ENCODE results near the gene NT5DC1. TPM values are rescaled to one million over a fixed set of nuclear protein-coding genes. Genes with fewer than 3 reads are reported as not detected.

The NT5DC1 gene
- total RNA-seq, 1 experiment from 2014 or later: 63.7 TPM

DNA sequence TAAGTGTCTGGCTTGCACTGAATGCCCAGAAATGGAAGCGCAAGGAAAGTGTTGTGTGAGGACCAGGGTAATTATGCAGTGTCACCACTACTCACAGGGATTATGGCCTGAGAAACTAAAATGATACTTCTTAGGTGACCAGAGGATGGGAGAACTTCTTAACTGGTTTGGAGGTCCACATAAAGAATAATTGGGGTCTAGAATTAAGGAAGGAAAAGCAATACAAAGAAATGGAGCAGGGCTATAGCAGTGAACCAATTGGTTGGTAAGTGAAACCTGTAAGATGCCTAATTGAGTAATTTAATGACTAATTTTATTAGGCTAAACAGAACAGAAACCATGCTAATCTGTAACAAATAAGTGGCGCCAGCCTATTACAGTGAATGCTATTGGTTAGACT is 147.9 kb downstream of the NT5DC1 start:
- intact Hi-C loops (cut with micrococcal nuclease): no loop called here
- peaks cover 0 to 8% of the 10 kb centered on the region in 2 experiments; a peak in 2 of 4 replicates for H3K4me1 ChIP-seq (ENCODE audit: control insufficient read depth in 1 of 2, insufficient read depth in 2 of 2, low read length in 2 of 2)
- CTCF ChIA-PET: no interaction called here

More for the DNA sequence above, 147.9 kb downstream of the NT5DC1 start:
- H3K4me3 ChIP-seq (replicated peaks in 1 of 2; ENCODE audit: low read depth in 1 of 2, low read length in 2 of 2): no peak overlapping the region
- no peaks in the 10 kb centered on the region for H4K20me1 ChIP-seq (ENCODE audit: insufficient read depth)
- no peaks in the 10 kb centered on the region; a peak in 1 of 4 replicates for H3K36me3 ChIP-seq (ENCODE audit: control insufficient read depth in 1 of 2, insufficient read depth in 2 of 2, low read length in 2 of 2)
- no peak for TF ChIP-seq ZBTB33 (IDR thresholded peaks at IDR 0.05; ENCODE audit: extremely low read depth, insufficient replicate concordance, low read length)
- TF ChIP-seq RAD21 (IDR thresholded peaks at IDR 0.05; ENCODE audit: low read depth): no peak
- TF ChIP-seq, protein P1, sequence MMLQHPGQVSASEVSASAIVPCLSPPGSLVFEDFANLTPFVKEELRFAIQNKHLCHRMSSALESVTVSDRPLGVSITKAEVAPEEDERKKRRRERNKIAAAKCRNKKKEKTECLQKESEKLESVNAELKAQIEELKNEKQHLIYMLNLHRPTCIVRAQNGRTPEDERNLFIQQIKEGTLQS (IDR thresholded peaks at IDR 0.05): no peak
- TF ChIP-seq CEBPB (IDR thresholded peaks at IDR 0.05; ENCODE audit: low read depth): no peak
- TF ChIP-seq ZNF274 (IDR thresholded peaks at IDR 0.05; ENCODE audit: low read depth, low read length): no peak
- no peak for TF ChIP-seq ZFX (IDR thresholded peaks at IDR 0.05)
- TF ChIP-seq SIN3A (IDR thresholded peaks at IDR 0.05; ENCODE audit: low read depth): no peak
- no peak for TF ChIP-seq TCF7L2 (IDR thresholded peaks at IDR 0.05; ENCODE audit: borderline replicate concordance, extremely low read depth, insufficient read depth, insufficient read length)
- TF ChIP-seq POLR2A (IDR thresholded peaks at IDR 0.05; ENCODE audit: borderline replicate concordance, extremely low read depth, insufficient read depth, insufficient read length): no peak
- no peak for TF ChIP-seq CTCF (IDR thresholded peaks at IDR 0.05 in 2 of 3, conservative IDR thresholded peaks at IDR 0.05 in 1 of 3; ENCODE audit: borderline replicate concordance in 1 of 3, insufficient read depth in 1 of 3, low read depth in 2 of 3, low read length in 2 of 3)
- no peak for TF ChIP-seq POLR2AphosphoS5 (IDR thresholded peaks at IDR 0.05; ENCODE audit: low read depth, low read length)
- no peak for TF ChIP-seq EZH2phosphoT487 (IDR thresholded peaks at IDR 0.05; ENCODE audit: borderline replicate concordance)
- TF ChIP-seq SP1 (IDR thresholded peaks at IDR 0.05; ENCODE audit: low read depth): no peak
- DNase-seq (ENCODE audit: low read depth, low spot score) (no peak), ATAC-seq (no peak)
- ChIA-PET POLR2A (no interaction called here), RAD21 (ENCODE audit: low non-redundant PET in 1 of 2, low total read pairs in 2 of 2, uncharacterized antibody in 2 of 2, unreplicated experiment in 2 of 2) (no interaction called here)
- peaks cover 13% of the 10 kb centered on the region; the same call in 1 of the 2 replicates for H3K79me2 ChIP-seq (ENCODE audit: insufficient read depth, low read length)
- no peak overlapping the region for H3K27ac ChIP-seq (ENCODE audit: low read depth, low read length)
- H2AFZ ChIP-seq (ENCODE audit: low read depth, low read length, poor library complexity, severe bottlenecking): no peak overlapping the region
- no peaks in the 10 kb centered on the region for H3K9me3 ChIP-seq (ENCODE audit: control insufficient read depth in 1 of 2, insufficient read depth in 1 of 2, low read depth in 1 of 2, low read length in 2 of 2)
- H3K27me3 ChIP-seq (ENCODE audit: insufficient read depth, low read length): no peaks in the 10 kb centered on the region
- no peaks in the 10 kb centered on the region for H3K9me2 ChIP-seq (ENCODE audit: insufficient read depth)
- no peak overlapping the region for H3K9ac ChIP-seq (ENCODE audit: low read length)
- no TSS peak for BruUV-seq (replicated peaks)
- H3K4me2 ChIP-seq (ENCODE audit: low read length): no peak overlapping the region
